Erythroblast (primary cell): ENCODE results near the gene METTL2A.
"Not testable (repeated sequence)": the region's sequence is repeated elsewhere in the genome, so short reads cannot be mapped to it uniquely, and the experiment has no call there.

ENCODE experiments used
- DNase-seq, 2 experiments: peaks; one replicate each; lab custom pipeline; 2025; lab: John Stamatoyannopoulos, UW
- GATA1 ChIP-seq: IDR thresholded peaks from 2 replicates; pipeline ENCODE4 v1.6.1; 2011; ENCODE audit warnings: low read depth, mild to moderate bottlenecking, control low read depth, low read length, moderate library complexity
- POLR2A ChIP-seq: IDR thresholded peaks from 2 replicates; pipeline ENCODE4 v1.6.1; 2011; ENCODE audit warnings: mild to moderate bottlenecking, low read length

Gene METTL2A

DNA sequence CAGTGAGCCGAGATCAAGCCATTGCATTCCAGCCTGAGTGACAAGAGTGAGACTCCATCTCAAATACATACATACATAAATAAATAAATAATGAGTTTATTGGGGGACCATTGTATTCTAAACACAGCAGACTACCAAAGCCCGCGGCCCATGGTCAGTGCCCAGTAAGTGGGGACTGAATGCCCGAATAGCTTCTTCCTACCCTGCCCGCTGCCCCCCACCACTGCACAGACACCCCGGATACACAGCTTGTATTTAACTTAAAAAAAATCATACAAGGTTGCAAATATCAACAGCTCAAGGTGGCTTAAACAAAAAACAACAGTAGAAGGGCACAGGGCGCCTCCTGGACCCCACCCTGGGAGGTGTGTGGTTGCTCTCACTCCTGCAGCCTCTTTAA lies 32.3 kb downstream of the METTL2A start:
- TF ChIP-seq POLR2A = no peak
- no peak for TF ChIP-seq GATA1
- DNase-seq = no peak

DNA sequence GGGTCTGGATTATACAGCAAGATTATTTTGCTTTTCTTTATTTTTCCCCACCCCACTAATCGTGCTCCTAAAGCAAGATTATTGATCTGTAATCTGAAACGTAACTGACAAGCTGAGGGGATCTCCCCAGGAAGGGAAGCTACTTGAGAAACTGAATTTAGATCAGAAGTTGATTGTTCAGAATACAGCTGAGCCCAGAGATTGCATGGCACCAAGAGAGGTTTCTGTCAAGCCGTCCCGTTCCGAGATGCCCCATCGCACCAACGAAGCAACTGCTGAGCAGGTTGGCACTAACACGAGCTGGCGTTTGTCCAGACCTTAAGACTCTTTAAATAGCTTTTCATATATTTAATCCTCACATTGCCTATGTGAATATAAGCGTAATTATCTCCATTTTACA lies 34.8 kb downstream of the METTL2A start:
- not testable (repeated sequence) for DNase-seq

DNA sequence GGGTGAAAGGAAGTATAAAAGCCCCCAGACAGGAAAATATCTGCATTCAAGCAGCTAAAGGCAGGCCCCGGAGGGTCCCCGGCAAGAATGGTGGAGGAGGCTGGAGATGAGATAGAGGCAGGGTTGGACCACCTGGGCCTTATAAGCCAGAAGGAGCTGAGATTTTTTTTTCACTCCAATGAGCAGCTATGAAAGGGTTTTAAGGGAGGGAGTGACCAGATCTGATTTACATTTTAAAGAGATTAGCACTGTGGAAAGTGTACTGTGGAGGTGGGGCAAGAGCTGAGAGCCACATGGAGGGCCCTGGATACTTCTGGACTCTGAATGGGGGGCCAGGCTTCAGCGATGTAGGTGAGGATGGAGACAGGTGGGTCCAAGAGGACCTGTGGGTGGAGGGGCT lies 40.7 kb downstream of the METTL2A start:
- DNase-seq = not testable (repeated sequence)

DNA sequence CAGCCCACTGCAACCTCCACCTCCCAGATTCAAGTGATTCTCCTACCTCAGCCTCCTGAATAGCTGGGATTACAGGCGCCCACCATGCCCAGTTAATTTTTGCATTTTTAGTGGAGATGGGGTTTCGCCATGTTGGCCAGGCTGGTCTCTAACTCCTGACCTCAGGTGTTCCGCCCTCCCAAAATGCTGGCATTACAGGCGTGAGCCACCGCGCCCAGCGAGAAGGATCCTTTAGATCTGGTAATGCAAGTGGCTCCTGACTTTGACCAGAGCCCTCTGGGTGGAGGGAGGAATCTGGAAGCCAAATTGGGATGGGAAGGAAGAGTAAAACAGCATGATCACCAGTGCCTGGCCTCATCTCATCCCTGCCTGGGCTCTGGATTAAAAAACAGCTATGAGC lies 41.6 kb downstream of the METTL2A start:
- DNase-seq = not testable (repeated sequence)

DNA sequence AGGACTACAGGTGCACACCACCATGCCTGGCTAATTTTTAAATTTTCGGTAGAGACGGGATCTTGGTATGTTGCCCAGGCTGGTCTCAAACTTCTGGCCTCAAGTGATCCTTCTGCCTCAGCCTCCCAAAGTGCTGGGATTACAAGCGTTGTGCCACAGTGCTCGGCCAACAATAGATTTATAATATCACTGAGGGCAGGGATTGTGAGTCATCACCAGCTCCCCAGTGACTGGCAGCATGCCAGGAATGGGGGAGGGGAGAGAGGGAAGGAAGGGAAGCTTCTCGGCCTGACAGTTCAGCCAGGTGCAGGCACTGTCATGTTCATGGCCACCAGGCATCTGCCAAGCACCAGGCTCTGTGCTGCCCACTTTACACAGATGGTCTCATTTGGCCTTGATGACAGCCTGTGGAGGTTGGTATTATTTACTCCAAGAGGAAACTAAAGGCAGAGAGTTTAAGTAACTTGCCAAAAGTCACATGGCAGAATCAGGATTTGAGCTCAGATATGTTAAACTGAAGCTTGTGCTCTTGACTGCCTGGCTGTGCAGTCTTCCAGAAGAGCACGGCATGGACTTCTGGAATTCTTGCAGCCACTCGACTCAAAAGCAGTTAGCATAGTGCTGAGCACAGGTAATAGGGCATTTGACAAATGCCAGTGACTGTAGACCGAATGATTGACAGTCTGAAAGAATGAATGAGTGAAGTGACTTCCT lies 47.1 kb downstream of the METTL2A start:
- peak; percentile 71 to 72 for DNase-seq

DNA sequence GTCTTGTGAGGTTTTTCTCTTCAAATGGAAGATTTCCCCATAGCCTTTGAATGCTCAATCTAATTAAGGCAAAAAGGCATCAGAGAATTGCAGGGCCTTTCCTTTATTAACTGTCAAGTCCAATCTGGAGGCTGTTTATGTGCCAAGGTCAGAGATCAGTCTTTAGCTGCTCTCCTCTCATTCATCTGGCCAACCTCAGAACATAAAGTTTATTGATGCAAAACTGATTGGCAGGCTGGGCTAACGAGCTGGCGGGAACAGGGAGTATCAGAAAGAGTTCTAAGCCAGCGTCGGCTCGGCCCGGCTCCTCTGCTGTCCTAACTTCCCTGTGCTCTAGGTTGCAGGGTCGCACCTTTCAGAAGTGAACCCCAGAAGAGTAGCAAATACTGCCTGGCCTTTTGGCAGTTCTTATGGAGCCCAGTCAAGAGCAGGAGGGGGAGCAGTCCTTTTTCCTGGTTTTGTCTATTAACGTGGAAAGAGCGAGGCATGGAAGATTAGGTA lies 47.7 kb downstream of the METTL2A start:
- not testable (repeated sequence) for DNase-seq

DNA sequence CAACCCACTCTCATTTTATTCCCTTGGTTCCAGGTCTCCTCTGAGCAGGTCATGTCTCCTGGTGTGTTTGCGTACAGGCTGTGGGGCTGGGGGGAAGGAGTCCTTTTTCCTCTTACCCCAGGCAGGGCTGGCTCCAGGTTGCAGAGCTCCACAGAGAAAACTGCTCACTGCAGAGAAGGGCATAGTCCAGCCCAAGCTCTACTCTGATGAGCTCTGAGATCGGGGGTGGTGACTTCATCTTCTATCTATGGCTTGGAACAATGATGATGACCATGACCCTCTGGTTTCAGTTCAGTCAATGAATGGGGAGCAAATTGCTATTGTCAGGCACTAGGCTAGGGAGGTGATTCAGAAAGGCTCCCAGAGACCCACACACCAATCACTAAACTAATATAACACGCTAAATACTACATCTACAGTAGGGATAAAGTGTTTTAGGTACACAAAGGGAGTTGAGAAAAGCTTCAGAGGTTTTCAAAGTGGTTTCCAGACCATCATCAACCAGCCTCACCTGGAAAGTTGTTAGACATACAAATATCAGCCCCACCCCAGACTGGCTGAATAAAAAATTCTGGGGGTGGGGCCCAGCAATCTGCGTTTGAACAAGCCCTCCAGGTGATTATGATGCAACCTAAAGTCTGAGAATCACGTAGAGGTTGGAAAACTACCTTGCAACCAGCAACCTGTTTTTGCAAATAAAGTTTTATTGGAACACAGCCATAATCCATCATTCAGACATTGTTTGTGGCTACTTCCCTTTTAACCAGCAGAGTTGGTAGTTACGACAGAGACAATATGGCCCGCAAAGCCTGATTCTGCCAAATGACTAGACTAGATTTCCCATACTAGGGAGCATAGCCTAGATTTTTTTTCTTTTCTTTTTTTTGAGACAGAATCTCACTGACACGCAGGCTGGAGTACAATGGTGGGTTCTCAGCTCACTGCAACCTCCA lies 49.6 kb downstream of the METTL2A start:
- not testable (repeated sequence) for DNase-seq

DNA sequence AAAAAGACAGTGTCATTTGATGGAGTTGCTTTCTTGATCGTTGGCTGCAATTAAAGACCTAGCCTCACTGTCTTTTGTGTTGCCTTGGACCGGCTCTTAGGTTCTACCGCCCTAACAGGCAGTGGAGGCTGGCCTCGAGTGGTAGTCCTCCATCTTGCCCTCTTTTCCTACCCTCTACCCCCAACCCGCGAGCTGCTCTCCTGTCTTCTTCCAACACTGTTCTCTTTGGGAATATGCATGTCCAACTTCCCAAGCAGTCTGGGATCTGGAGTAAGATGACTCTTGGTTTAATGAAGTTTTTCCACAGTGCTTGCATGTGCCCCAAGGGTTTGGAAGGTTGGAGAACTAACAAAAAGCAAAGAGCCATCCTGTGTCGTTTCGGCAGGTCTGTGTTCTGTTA lies 53.4 kb downstream of the METTL2A start:
- DNase-seq = not testable (repeated sequence)

DNA sequence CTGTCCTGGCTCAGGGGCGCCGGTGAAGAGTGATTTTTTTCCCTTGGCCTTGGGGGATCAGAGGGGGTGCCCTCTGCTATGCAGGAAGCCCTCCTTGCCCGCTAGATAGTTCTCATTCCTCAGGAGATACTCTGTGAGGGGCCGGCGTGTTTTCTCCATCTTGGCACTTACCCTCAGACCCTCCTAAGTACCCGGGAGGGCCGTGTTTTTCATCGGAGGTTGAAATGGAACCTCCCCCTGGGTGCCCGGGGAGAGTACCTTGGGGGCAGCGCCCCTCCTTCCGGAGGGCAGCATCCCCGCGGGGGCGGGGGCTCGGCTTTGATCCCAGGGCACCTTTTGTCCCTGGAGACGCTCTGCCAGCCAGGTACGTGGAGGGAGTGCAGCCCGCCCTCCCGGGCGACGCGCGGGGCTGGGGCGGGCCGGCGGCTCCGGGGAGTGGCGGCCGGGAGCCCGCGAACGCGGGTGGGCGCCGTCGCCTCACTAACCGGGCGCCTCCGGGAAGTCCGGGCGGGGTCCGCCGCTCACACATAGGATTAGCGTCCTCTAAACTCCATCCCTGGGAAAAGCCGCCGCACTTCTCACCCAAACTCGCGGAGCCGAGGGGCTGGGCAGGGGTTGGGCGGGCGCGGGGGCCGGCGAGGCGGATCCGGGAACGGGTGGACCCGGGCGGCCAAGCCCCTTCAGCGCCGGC lies 54.2 kb downstream of the METTL2A start:
- peak in 1 of 2 experiments; percentile 73 for DNase-seq

DNA sequence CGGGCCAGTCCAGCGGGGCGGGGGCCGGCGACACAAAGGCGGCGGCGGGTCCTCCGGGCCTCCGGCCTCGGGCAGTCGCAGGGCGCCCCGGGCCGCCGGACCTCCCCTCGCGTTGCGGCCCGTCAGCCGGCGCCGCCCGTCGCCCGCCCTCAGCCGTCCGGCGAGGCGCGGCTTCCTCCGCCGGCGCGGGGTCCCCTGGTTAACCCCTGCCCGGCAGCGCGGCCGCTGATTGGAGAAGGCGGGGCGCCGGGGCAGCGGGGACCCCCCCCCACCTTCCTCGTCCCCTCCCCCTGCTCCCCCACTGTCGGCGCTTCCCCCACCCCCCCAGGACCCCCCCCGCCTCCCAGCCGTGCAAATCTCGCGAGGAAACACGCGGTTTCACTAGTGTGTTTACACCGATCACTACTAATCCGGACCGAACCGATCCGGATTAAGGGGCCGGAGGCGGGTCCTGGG lies 54.8 kb downstream of the METTL2A start, which contains the start of gene TLK2:
TLK2 (plus strand) TSS at position 402 of the 456 bp plus-strand sequence. CDS start 2,301 bp downstream, outside the sequence.
- peak; percentile 84 to 87 for DNase-seq
- TF ChIP-seq GATA1 (no peak), POLR2A (peak; percentile 32)

DNA sequence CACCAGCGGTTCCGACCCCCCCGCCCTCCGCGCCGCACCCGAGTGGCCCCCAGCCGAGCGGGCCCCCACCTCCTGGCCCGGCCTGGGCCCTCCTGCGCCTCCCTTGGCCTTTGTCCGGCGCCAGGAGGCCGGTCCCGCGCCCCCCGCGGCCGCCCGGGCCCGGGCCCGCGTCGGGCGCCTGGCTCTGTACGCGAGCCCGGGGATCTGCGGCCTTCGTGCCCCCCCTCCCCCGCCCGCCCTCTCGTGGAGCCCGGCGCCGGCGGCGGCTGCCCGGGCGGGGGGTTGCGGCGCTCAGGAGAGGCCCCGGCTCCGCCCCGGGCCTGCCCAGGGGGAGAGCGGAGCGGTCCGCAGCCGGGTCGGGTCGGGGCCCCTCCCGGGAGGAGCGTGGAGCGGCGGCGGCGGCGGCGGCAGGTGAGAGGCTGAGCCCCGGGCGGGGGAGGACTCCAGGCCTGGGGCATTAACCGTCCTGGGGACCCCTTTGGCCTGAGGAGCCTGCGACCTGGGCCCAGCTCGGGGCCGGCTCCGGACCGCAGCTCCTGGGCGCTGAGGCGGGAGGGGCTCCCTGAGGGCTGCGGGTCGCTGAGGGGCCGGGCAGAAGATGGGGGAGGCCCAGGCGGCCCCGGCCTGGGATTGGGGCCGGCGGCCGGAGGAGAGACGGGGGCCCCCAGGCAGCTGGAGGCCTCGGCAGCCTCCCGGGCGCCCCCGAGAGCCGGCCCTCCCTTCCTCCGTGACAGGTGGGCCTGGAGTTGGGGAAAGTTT lies 55.4 kb downstream of the METTL2A start:
- DNase-seq = peak; percentile 58 to 84

DNA sequence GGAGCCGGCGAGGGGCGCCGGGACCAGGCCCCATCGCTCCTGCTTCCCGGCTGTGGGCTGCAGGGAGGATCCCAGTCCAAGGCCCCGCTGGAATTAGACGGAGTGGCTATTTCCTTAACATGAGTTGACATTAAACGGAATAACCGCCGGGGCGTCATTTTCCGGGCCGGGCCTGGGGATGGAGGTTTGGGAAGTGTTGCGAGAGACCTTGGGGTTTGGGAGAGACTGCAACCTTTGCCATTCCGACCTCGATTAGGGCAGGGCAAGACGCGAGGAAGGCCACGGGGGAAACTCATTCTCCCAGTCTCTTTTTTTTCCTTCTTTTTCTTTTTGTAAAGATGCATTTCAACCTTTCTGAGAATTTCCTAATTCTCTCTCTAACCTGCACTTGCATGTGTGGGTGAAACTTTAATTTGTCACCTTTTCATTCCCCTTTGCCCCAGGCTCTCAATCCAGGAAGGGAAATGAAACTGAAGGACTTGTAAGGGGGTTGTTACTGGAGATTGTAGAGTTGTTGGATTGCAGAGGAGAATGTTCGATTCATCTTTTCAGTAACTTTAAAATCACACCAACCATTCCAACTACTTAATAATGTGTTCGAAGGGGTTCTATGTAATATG lies 56.1 kb downstream of the METTL2A start:
- peak in 1 of 2 experiments; percentile 66 for DNase-seq

DNA sequence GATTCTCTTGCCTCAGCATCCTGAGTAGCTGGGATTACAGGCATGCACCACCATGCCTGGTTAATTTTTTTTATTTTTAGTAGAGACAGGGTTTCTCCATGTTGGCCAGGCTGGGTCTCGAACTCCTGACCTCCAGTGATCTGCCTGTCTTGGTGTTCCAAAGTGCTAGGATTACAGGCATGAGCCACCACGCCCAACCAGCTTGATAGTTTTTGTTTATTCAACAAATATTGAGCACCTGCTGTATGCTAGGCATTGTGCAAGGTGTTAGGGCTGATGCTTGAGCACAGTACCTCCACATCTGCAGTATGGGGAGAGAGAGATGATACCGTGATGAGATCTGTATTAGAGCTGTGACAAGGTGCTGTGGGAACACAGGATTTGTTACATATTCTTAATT lies 58.9 kb downstream of the METTL2A start:
- not testable (repeated sequence) for DNase-seq

DNA sequence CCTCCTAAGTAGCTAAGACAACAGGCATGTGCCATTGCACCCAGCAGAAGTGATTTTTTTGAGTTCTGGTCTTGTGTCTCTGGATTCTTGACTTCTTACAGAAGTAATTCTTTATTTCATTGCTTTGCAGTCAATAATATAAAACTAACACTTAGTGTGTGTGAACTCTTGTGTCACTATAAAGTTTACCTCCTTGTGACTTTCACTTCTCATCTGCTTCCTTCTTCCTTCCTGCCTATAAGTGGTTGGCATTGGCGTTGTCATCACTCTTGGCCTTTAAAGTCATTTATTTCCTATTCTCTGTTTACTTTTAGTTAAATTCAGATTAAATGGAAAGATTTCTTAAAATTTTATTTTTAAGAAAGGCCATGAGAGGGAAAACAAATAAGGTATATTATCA lies 67.3 kb downstream of the METTL2A start:
- DNase-seq = not testable (repeated sequence)

DNA sequence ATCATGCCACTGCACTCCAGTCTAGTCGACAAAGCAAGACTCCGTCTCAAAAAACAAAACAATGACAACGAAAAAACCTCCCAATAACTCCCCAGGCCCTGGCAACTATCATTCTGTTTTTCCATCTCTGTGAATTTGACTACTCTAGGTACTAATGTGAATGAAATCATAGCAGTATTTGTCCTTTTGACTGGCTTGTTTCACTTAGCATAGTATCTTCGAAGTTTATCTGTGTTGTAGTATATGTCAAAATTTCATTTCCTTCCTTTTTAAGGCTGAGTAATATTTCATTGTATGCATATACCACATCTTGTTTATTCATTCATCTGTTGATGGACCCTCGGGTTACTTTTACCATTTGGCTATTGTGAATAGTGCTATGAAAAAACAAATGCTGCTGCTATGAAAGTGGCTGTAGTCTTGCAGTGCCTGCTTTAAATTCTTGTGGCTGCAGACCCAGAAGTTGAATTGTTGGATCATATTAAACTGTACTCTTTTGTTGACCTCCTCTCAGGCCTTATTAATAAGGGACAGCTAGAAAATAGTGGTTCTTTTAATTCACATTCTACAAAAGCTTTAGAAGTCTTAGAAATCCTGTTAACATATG lies 69.5 kb downstream of the METTL2A start:
- DNase-seq = not testable (repeated sequence)

DNA sequence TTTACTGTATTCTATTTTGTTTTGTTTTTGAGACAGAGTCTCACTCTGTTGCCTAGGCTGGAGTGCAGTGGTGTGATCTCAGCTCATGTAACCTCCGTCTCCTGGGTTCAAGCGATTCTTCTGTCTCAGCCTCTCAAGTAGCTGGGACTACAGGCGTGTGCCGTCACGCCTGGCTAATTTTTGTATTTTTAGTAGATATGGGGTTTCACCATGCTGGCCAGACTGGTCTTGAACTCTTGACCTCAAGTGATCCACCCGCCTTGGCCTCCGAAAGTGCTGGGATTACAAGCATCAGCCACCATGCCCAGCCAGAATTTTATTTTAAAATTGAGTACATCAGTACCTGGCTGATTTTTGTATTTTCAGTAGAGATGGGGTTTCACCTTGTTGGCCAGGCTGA lies 70.4 kb downstream of the METTL2A start:
- DNase-seq = not testable (repeated sequence)

DNA sequence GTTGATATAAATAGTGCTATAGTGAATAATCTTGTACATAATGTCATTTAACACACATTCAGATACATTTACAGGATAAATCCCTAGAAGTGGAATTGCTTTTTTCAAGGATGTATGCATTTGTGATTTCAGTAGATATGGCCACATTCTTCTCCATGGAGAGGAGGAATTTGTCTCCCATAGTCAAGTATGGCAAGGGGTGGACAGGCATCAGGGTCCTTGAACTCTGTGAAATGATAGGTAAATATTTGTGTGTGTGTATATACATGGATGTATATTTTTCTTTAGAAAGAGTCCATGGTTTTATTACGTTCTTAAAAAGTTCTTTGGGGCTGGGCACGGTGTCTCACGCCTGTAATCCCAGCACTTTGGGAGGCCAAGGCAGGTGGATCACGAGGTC lies 72.6 kb downstream of the METTL2A start:
- not testable (repeated sequence) for DNase-seq

DNA sequence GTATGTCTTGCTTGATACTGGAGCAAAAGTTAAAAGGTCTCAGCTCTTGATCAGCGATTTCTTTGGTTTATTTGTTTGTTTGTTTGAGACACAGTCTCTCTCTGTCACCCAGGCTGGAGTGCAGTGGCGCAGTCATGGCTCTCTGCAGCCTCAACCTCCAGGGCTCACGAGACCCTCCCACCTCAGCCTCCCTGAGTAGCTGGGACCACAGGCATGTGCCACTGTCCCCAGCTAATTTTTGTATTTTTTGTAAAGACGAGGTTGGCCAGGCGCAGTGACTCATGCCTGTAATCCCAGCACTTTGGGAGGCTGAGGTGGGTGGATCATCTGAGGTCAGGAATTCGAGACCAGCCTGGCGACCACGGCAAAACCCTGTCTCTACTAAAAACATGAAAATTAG lies 75.1 kb downstream of the METTL2A start:
- not testable (repeated sequence) for DNase-seq
